Thyroid gland (tissue), 4 donors: ENCODE results near the gene GMPR. TPM values are rescaled to one million over a fixed set of nuclear protein-coding genes. Genes with fewer than 3 reads are reported as not detected.

ENCODE experiments used
- DNase-seq, 2 donors: peaks; one replicate each; pipeline ENCODE4 v3.0.0-alpha.2; 2019
- H3K27ac ChIP-seq, 3 donors: fragments of 200-600 bp; sonication (generic); 1 replicate in 2 of 3; 2 replicates in 1 of 3; pipeline ENCODE4 v1.5.1; 2016 to 2019; ENCODE audit warnings: mild to moderate bottlenecking in 1 of 3, moderate library complexity in 1 of 3
- H3K27me3 ChIP-seq: fragments of 200-600 bp; sonication (generic); one replicate; pipeline ENCODE4 v1.5.1; 2019
- H3K36me3 ChIP-seq, 2 donors: fragments of 200-600 bp; sonication (generic); one replicate each; pipeline ENCODE4 v1.5.1; 2016 to 2019
- H3K4me1 ChIP-seq, 2 donors: fragments of 200-600 bp; sonication (generic); one replicate each; pipeline ENCODE4 v1.5.1; 2017 to 2019
- H3K4me3 ChIP-seq, 3 donors: fragments of 200-600 bp; sonication (generic); replicated peaks in 1 of 3; 1 replicate in 2 of 3; 2 replicates in 1 of 3; pipeline ENCODE4 v1.5.1; 2016; ENCODE audit warnings: mild to moderate bottlenecking in 1 of 3
- H3K9me3 ChIP-seq: fragments of 200-600 bp; sonication (generic); one replicate; pipeline ENCODE4 v1.5.1; 2017
- POLR2A ChIP-seq, 2 donors: fragments of 450-650 bp; IDR thresholded peaks; one replicate each; pipeline ENCODE4 v1.6.1; 2017; ENCODE audit warnings: antibody characterized with exemption in 2 of 2, mild to moderate bottlenecking in 2 of 2, moderate library complexity in 1 of 2
- WGBS, 2 donors: methylation state at CpG; one replicate each; pipeline ENCODE4 v1.1.5; 2017; 5-methylcytosine and 5-hydroxymethylcytosine counted together
- intact Hi-C: fragments of 100-400 bp; cut with DNase I; formaldehyde crosslinking; loops from one replicate; pipeline ENCODE4 v1.15.1; 2023
- total RNA-seq, 4 donors: library from RNA; depleted of rRNA; stranded (reverse); fragments of >200 nt; gene quantifications; one replicate each; pipeline ENCODE4 v1.2.3, GENCODE V29; 2016
- TF ChIP-seq, protein P1 (sequence below), 6 experiments: fragments of 200-600 bp in 3 of 6; fragments of 450-650 bp in 3 of 6; sonication (generic) in 3 of 6; IDR thresholded peaks; one replicate each; pipeline ENCODE4 v1.5.1; 2016 to 2019; ENCODE audit warnings: antibody characterized with exemption in 6 of 6, mild to moderate bottlenecking in 2 of 6, inconsistent platforms in 1 of 6, moderate library complexity in 1 of 6

GMPR gene
- total RNA-seq, 4 donors from 2014 or later, result 2.8 to 10.8 (median 3.3) TPM

DNA sequence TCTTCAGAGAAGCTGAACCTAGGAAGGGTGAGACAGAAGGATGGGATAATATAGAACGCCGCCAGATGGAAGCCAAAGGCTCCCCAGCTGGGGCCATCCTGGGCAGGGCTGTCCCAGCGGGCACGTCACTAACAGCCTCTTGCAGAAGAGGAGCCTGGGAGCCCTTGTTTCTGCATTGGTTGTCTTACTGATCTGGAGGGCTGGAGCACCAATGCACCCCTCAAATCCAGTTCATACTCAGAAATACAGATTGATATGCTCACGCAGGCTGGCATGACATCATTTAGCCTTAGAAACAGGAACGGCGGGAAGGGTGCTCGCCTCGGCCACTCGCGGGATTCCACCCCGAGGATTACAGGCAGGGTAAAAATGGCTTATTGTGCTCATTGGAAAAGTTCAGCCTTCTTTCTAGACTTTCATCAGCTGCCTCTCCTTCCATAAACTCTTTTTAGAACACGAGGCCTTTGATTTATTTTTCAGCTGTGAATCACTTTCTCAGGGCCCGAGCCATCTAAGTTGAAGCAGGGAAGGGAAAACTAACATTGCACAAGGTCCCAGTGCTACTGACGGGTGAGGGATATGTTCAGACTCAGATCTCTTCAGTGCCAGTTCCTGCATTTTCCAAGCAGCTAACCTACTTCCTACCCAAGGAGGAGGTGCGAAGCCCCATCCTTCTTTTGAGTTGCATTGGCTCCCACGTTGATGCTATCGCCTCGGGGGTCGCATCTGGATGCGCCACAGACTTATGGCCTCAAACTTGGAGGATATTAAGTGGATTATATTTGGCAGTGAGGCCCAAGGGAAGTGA is 82.3 kb downstream of the GMPR start:
- WGBS, 2 donors, result 90 to 93% methylated on average over 21 of the region's 21 CpGs
- no peak overlapping the region for H3K4me3 ChIP-seq
- H3K27me3 ChIP-seq, result no peaks in the 10 kb centered on the region
- no peaks in the 10 kb centered on the region for H3K9me3 ChIP-seq
- peak overlapping the region in 1 of 3 donors; percentile 34 for H3K27ac ChIP-seq
- no peak for DNase-seq
- H3K36me3 ChIP-seq, result no peaks in the 10 kb centered on the region
- TF ChIP-seq, protein P1, sequence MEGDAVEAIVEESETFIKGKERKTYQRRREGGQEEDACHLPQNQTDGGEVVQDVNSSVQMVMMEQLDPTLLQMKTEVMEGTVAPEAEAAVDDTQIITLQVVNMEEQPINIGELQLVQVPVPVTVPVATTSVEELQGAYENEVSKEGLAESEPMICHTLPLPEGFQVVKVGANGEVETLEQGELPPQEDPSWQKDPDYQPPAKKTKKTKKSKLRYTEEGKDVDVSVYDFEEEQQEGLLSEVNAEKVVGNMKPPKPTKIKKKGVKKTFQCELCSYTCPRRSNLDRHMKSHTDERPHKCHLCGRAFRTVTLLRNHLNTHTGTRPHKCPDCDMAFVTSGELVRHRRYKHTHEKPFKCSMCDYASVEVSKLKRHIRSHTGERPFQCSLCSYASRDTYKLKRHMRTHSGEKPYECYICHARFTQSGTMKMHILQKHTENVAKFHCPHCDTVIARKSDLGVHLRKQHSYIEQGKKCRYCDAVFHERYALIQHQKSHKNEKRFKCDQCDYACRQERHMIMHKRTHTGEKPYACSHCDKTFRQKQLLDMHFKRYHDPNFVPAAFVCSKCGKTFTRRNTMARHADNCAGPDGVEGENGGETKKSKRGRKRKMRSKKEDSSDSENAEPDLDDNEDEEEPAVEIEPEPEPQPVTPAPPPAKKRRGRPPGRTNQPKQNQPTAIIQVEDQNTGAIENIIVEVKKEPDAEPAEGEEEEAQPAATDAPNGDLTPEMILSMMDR (IDR thresholded peaks at IDR 0.05), result no peak
- no peak for TF ChIP-seq POLR2A (IDR thresholded peaks at IDR 0.05)
- intact Hi-C loops, result no loop called here
- peaks cover 12 to 20% of the 10 kb centered on the region in 2 donors for H3K4me1 ChIP-seq

DNA sequence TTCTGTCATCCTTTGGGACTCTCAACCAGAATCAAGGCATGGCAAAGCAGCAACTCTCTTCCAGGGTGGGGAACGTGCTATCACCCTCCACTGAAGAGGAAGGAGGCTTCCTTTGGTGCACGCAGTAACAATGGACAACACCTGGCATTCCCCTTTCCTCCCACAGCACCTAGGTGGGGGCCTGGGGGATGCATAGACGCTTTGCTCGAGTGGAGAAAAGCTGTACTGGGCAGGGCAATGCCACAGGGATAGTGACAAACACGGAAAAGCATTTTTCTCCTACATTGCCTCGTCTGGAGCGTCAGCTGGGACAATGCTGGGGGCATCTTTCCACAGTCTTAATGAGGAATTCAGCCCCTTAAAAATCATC is 82.9 kb downstream of the GMPR start:
- Histone ChIP-seq H3K4me3 (no peak overlapping the region), H3K9me3 (no peaks in the 10 kb centered on the region), H3K4me1 (peaks cover 12 to 20% of the 10 kb centered on the region in 2 donors), H3K36me3 (peaks cover 3 to 4% of the 10 kb centered on the region in 2 donors), H3K27me3 (no peaks in the 10 kb centered on the region), H3K27ac (no peak overlapping the region)
- TF ChIP-seq POLR2A (IDR thresholded peaks at IDR 0.05), result no peak
- TF ChIP-seq, protein P1 (IDR thresholded peaks at IDR 0.05), result no peak
- WGBS, 2 donors, result 89 to 91% methylated on average over 7 of the region's 7 CpGs
- intact Hi-C loops, result no loop called here
- no peak for DNase-seq

DNA sequence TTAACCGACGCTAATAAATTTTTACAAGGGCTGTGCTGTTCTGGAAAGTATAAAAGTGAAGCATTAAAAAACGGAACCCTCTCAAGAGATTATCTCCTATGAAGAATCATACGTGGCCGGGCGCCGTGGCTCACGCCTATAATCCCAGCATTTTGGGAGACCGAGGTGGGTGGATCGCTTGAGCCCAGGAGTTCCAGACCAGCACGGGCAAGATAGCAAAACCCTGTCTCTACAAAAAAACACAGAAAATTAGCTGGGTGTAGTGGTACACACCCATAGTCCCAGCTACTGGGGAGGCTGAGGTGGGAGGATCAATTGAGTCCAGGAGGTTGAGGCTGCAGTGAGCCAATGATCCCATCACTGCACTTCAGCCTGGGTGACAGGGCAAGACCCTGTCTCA is 83.4 kb downstream of the GMPR start:
- no peak for DNase-seq
- intact Hi-C loops, result no loop called here
- H3K4me1 ChIP-seq, result peaks cover 12 to 20% of the 10 kb centered on the region in 2 donors
- TF ChIP-seq, protein P1 (IDR thresholded peaks at IDR 0.05), result no peak
- no peak for TF ChIP-seq POLR2A (IDR thresholded peaks at IDR 0.05)
- no peak overlapping the region for H3K27ac ChIP-seq
- no peaks in the 10 kb centered on the region for H3K9me3 ChIP-seq
- peaks cover 8 to 9% of the 10 kb centered on the region in 2 donors for H3K36me3 ChIP-seq
- no peak overlapping the region for H3K4me3 ChIP-seq
- no peaks in the 10 kb centered on the region for H3K27me3 ChIP-seq
- 98% methylated on average over 11 of the region's 11 CpGs for WGBS, 2 donors

DNA sequence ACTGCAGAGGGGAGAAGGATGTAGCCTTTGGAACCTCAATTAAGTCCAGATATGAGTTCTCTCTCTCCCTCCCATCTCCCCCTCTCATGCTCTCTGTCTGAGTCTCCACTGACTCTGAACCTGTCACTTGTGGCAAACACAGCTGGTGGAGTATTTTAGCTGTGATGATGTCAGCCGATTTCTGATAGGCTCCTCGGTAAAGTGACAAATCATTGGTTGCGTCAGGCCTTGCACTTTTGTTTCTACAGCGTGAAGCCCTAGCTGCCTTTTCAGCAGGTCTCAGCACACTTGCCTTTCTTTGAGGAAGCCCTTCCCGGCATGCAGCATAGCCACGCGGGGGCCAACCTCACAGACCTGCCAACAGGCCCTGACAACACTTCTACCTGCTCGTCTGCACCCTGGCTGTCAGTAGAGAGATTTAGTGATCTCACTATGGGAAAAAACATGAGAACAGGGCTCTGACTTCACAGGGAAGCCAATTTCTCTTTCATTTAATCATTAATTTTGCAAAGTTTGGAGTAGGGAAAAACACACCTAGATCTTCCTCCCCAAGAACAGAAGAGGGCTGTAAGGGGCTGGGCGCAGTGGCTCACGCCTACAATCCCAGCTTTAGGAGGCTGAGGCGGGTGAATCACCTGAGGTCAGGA is 84.4 kb downstream of the GMPR start:
- TF ChIP-seq POLR2A (IDR thresholded peaks at IDR 0.05), result no peak
- TF ChIP-seq, protein P1 (IDR thresholded peaks at IDR 0.05), result no peak
- Histone ChIP-seq H3K36me3 (peaks cover 15 to 17% of the 10 kb centered on the region in 2 donors), H3K27ac (no peak overlapping the region), H3K9me3 (no peaks in the 10 kb centered on the region), H3K4me1 (peaks cover 12 to 20% of the 10 kb centered on the region in 2 donors), H3K27me3 (no peaks in the 10 kb centered on the region), H3K4me3 (no peak overlapping the region)
- intact Hi-C loops, result no loop called here
- WGBS, 2 donors, result 81 to 84% methylated on average over 11 of the region's 11 CpGs
- DNase-seq, result peak in 1 of 2 donors; percentile 18

DNA sequence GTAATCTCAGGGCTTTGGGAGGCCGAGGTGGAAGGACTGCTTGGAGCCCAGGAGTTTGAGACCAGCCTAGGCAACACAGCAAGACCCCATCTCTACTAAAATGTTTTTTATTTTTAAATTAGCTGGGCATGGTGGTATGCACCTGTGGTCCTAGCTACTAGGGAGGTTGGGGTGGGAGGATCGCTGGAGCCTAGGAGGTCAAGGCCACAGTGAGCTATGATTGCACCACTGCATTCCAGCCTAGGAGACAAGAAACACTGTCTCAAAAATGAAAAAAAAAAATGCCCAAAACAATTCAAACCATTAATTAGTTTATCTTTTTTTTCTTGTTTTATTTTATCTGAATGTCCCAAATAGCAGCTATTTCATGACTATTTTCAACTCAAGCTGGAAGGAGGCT is 85.8 kb downstream of the GMPR start:
- Histone ChIP-seq H3K27ac (no peak overlapping the region), H3K4me3 (no peak overlapping the region), H3K27me3 (no peaks in the 10 kb centered on the region), H3K36me3 (peaks cover 15 to 19% of the 10 kb centered on the region in 2 donors), H3K4me1 (peaks cover 12 to 20% of the 10 kb centered on the region in 2 donors), H3K9me3 (no peaks in the 10 kb centered on the region)
- intact Hi-C loops, result no loop called here
- WGBS, 2 donors, result 95 to 100% methylated on average over 2 of the region's 2 CpGs
- DNase-seq, result no peak
- no peak for TF ChIP-seq POLR2A (IDR thresholded peaks at IDR 0.05)
- TF ChIP-seq, protein P1 (IDR thresholded peaks at IDR 0.05), result no peak
